ENCODE results near the gene PABPN1.
A peak's percentile ranks its signal among the peaks of the same experiment; 100 is the strongest.

PABPN1 gene

DNA sequence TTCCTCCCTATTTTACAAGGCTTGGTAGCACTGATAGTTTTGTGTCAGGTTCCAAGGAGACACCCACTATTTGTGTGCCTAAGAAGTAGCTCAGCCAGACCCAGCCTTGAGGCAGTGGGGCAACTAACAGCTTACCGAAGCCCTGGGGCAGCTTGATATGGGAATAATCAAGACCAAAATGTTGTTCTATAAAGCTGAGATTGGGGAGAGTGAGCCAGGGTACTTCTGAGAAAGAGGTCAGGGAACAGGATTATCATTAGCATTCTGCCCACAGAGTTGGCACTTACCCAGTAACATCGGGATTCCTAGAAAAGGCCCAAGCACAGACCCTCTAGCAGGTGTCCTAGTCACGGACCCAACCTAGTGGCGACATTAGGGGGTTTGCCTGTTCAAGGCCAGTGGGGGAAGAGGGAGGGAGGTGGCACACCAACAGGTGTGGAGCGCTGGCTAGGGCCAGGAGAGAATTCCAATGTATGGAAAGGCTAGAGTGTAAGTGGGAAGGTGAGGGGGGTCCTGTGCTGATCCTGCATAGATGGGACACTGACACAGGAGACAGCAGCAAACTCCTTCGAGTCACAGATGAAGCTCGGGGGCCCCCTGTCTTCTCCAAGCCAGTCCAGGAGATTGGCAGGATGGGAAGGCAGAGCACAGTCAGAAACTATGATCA lies 23.5 kb upstream of the PABPN1 start:
- Mint-ChIP-seq H3K27me3 (no peaks in the 10 kb centered on the region), H3K4me1 (peaks cover 32% of the 10 kb centered on the region), H3K36me3 (ENCODE audit: low read depth) (peaks cover 7% of the 10 kb centered on the region), H3K27ac (no peak overlapping the region), H3K4me3 (no peak overlapping the region), H3K9me3 (no peaks in the 10 kb centered on the region)
- DNase-seq, result no peak
- no peak for ATAC-seq

- ATAC-seq (no peak), DNase-seq (no peak)
- H3K36me3 Mint-ChIP-seq (ENCODE audit: low read depth), result peaks cover 7% of the 10 kb centered on the region
- no peaks in the 10 kb centered on the region for H3K9me3 Mint-ChIP-seq
- peak overlapping the region; percentile 36 for H3K4me3 Mint-ChIP-seq
- peaks cover 32% of the 10 kb centered on the region for H3K4me1 Mint-ChIP-seq
- H3K27me3 Mint-ChIP-seq, result no peaks in the 10 kb centered on the region
- H3K27ac Mint-ChIP-seq, result peak overlapping the region; percentile 46
These were observed 21.9 kb upstream of the PABPN1 start for GRCh38 chr14:23299211-23299957.

GRCh38 chr14:23299986-23300686 lies 21.1 kb upstream of the PABPN1 start:
- DNase-seq (no peak), ATAC-seq (no peak)
- Mint-ChIP-seq H3K4me3 (peak overlapping the region; percentile 88), H3K9me3 (no peaks in the 10 kb centered on the region), H3K36me3 (ENCODE audit: low read depth) (peaks cover 7% of the 10 kb centered on the region), H3K27ac (peak overlapping the region; percentile 91), H3K27me3 (peaks cover 2% of the 10 kb centered on the region), H3K4me1 (peaks cover 26% of the 10 kb centered on the region)

GRCh38 chr14:23300687-23301223 lies 20.5 kb upstream of the PABPN1 start:
- Mint-ChIP-seq H3K36me3 (ENCODE audit: low read depth) (peaks cover 7% of the 10 kb centered on the region), H3K9me3 (no peaks in the 10 kb centered on the region), H3K4me3 (peak overlapping the region; percentile 88), H3K4me1 (peaks cover 23% of the 10 kb centered on the region), H3K27ac (peak overlapping the region; percentile 91), H3K27me3 (peaks cover 6% of the 10 kb centered on the region)
- no peak for ATAC-seq
- DNase-seq, result peak; percentile 34

- Mint-ChIP-seq H3K9me3 (no peaks in the 10 kb centered on the region), H3K4me3 (peak overlapping the region; percentile 98), H3K27me3 (peaks cover 11% of the 10 kb centered on the region), H3K4me1 (peaks cover 27% of the 10 kb centered on the region), H3K36me3 (ENCODE audit: low read depth) (peaks cover 7% of the 10 kb centered on the region), H3K27ac (peak overlapping the region; percentile 91)
- ATAC-seq (peak; percentile 88), DNase-seq (peak; percentile 98)
These were observed 19.8 kb upstream of the PABPN1 start for GRCh38 chr14:23301288-23301968.

GRCh38 chr14:23301969-23302289 lies 19.3 kb upstream of the PABPN1 start:
- Mint-ChIP-seq H3K9me3 (no peaks in the 10 kb centered on the region), H3K4me1 (peaks cover 27% of the 10 kb centered on the region), H3K36me3 (ENCODE audit: low read depth) (peaks cover 7% of the 10 kb centered on the region), H3K27ac (peak overlapping the region; percentile 91), H3K4me3 (peak overlapping the region; percentile 98), H3K27me3 (peaks cover 12% of the 10 kb centered on the region)
- DNase-seq (no peak), ATAC-seq (peak; percentile 6)

DNA sequence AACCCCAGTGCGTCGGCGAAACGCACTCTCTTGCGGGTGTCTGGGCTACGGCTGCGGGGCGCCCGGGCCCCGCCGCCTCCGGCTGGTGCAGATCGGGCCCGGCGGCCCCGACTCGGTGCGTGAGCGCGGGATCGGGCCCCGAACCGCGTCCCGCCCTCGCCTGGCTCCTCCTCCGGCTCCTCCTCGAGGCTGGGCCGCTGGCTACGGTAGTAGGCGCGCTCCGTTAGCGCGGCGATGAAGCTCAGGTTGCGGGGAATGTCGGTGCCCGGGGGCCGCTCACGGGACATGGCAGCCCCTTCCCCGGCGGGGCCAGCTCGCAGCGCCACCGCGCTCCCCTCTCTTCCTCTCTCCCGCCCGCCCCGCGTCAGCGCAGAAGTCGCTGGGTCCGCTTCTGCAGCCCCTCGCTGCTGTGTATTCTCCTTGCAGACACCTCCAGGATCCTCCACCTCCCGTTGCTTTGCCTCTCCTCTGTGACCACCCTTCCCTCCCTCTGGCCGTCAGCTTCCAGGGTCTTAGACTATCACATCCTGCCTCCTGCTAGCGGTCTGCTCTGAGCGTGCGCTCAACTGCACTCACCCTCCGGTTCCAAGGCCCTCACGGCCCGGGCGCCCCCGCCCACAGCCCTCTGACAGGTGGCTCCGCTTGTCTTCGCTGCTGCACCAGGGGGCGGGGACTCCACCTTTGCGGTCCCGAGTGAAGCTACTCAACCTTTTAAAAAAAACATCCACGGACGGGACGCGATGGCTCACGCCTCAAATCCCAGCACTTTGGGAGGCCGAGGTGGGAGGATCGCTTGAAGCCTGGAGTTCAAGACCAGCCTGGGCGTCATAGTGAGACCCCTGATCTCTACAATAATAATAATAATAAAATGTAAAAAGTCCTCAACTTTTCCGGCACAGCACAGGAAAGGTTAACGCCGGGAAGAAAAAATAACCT lies 18.7 kb upstream of the PABPN1 start, which contains the start of gene PPP1R3E:
Gene PPP1R3E (minus strand): TSS at position 570 of the 936 bp plus-strand sequence. CDS start 283 bp downstream, at position 287.
- ATAC-seq (peak; percentile 48), DNase-seq (peak; percentile 91)
- H3K9me3 Mint-ChIP-seq, result no peaks in the 10 kb centered on the region
- peaks cover 18% of the 10 kb centered on the region for H3K27me3 Mint-ChIP-seq
- peaks cover 5% of the 10 kb centered on the region for H3K36me3 Mint-ChIP-seq (ENCODE audit: low read depth)
- peak within 1 kb of the TSS; percentile 98 for H3K4me3 Mint-ChIP-seq
- H3K4me1 Mint-ChIP-seq, result peaks cover 27% of the 10 kb centered on the region
- peak within 1 kb of the TSS; percentile 100 for H3K27ac Mint-ChIP-seq

GRCh38 chr14:23306412-23307145 lies 14.7 kb upstream of the PABPN1 start, which contains the start of gene BCL2L2:
TSS of gene BCL2L2 (plus strand) at chr14:23306833. CDS start at chr14:23307768, 935 bp downstream.
- ATAC-seq (no peak), DNase-seq (peak; percentile 40)
- Mint-ChIP-seq H3K27ac (no peak within 1 kb of the TSS), H3K27me3 (peaks cover 23% of the 10 kb centered on the region), H3K36me3 (ENCODE audit: low read depth) (peaks cover 2% of the 10 kb centered on the region), H3K9me3 (no peaks in the 10 kb centered on the region), H3K4me1 (peaks cover 16% of the 10 kb centered on the region), H3K4me3 (peak within 1 kb of the TSS; percentile 42)

- Mint-ChIP-seq H3K9me3 (no peaks in the 10 kb centered on the region), H3K36me3 (ENCODE audit: low read depth) (peaks cover 2% of the 10 kb centered on the region), H3K4me1 (peaks cover 16% of the 10 kb centered on the region), H3K27me3 (peaks cover 23% of the 10 kb centered on the region), H3K27ac (no peak overlapping the region), H3K4me3 (peak overlapping the region; percentile 42)
- DNase-seq (no peak), ATAC-seq (no peak)
These were observed 14.1 kb upstream of the PABPN1 start for GRCh38 chr14:23307146-23307530.

- DNase-seq (no peak), ATAC-seq (no peak)
- H3K27ac Mint-ChIP-seq, result no peak overlapping the region
These were observed 13.3 kb upstream of the PABPN1 start for GRCh38 chr14:23307687-23308644.

GRCh38 chr14:23308721-23309445 lies 12.4 kb upstream of the PABPN1 start:
- H3K27ac Mint-ChIP-seq, result no peak overlapping the region

More at GRCh38 chr14:23307687-23308644, 13.3 kb upstream of the PABPN1 start:
- Mint-ChIP-seq H3K4me3 (no peak overlapping the region), H3K9me3 (no peaks in the 10 kb centered on the region), H3K36me3 (ENCODE audit: low read depth) (no peaks in the 10 kb centered on the region), H3K4me1 (peaks cover 12% of the 10 kb centered on the region), H3K27me3 (peaks cover 23% of the 10 kb centered on the region)

More at GRCh38 chr14:23308721-23309445, 12.4 kb upstream of the PABPN1 start:
- DNase-seq, result no peak
- H3K27me3 Mint-ChIP-seq, result peaks cover 23% of the 10 kb centered on the region
- no peaks in the 10 kb centered on the region for H3K9me3 Mint-ChIP-seq
- H3K4me3 Mint-ChIP-seq, result no peak overlapping the region
- H3K4me1 Mint-ChIP-seq, result peaks cover 9% of the 10 kb centered on the region
- H3K36me3 Mint-ChIP-seq (ENCODE audit: low read depth), result no peaks in the 10 kb centered on the region
- ATAC-seq, result no peak

Measured in activated naive CD8-positive, alpha-beta T cell treated with anti-CD3 and anti-CD28 coated beads, Interleukin-2, amount 50 U/mL, for 24 hours (primary cell).